Epidermal melanocyte (primary cell): ENCODE measurements around the gene RNF111.
A peak's percentile ranks its signal among the peaks of the same experiment; 100 is the strongest.

Source experiments
- DNase-seq: peaks from one replicate; pipeline ENCODE4 v3.0.0; 2011; ENCODE audit warnings: low spot score; ENCODE audit not compliant: insufficient read length

RNF111 gene

GRCh38 chr15:58987491-58988005, at the start of gene RNF111:
RNF111 (plus strand) TSS chr15:58987663; CDS start chr15:59030823, 43,160 bp downstream.
- DNase-seq = peak; percentile 90

- DNase-seq = no peak
These were observed 40.3 kb upstream of the RNF111 start for GRCh38 chr15:58947179-58947578.

GRCh38 chr15:58951388-58952007, 36.0 kb upstream of the RNF111 start:
- DNase-seq = no peak

- no peak for DNase-seq
These were observed 34.7 kb upstream of the RNF111 start for GRCh38 chr15:58952751-58953150.

GRCh38 chr15:58957101-58957973, 30.1 kb upstream of the RNF111 start:
- DNase-seq = peak; percentile 22

GRCh38 chr15:58958811-58959210, 28.7 kb upstream of the RNF111 start:
- DNase-seq = no peak

- DNase-seq = no peak
These were observed 25.3 kb upstream of the RNF111 start for GRCh38 chr15:58962136-58962535.

GRCh38 chr15:58962662-58963565, 24.5 kb upstream of the RNF111 start:
- DNase-seq = no peak

GRCh38 chr15:58966698-58967097, 20.8 kb upstream of the RNF111 start:
- no peak for DNase-seq

GRCh38 chr15:58967479-58967878, 20.0 kb upstream of the RNF111 start:
- no peak for DNase-seq

GRCh38 chr15:58977887-58978286, 9.6 kb upstream of the RNF111 start:
- no peak for DNase-seq

- no peak for DNase-seq
These were observed 7.0 kb upstream of the RNF111 start for GRCh38 chr15:58980351-58980939.

- no peak for DNase-seq
These were observed 5.5 kb upstream of the RNF111 start for GRCh38 chr15:58981808-58982475.

- DNase-seq = no peak
These were observed 4.2 kb upstream of the RNF111 start for GRCh38 chr15:58983261-58983660.

- no peak for DNase-seq
These were observed 2.0 kb upstream of the RNF111 start for GRCh38 chr15:58985443-58985842.

- DNase-seq = no peak
These were observed 427 bp upstream of the RNF111 start for GRCh38 chr15:58987036-58987435.

GRCh38 chr15:58988006-58988785, 733 bp downstream of the RNF111 start:
- peak; percentile 50 for DNase-seq

- no peak for DNase-seq
These were observed 4.7 kb downstream of the RNF111 start for GRCh38 chr15:58992181-58992580.

GRCh38 chr15:58994906-58995453, 7.5 kb downstream of the RNF111 start:
- DNase-seq = no peak
